CD4-positive, alpha-beta T cell (primary cell): Measurements from ENCODE around the gene ABHD14A. TPM values are rescaled to one million over a fixed set of nuclear protein-coding genes. Genes with fewer than 3 reads are reported as not detected.

ENCODE experiments used
- ATAC-seq: fragments of 200-7000 bp; cut with Tn5 transposase; one replicate; pipeline ENCODE4 v1.10.0; 2022; ENCODE audit warnings: mild to moderate bottlenecking; ENCODE audit not compliant: poor library complexity
- CTCF ChIA-PET: fragments of 350-600 bp; sonication (Branson Sonifier 250); formaldehyde crosslinking; loops from one replicate; lab custom pipeline; 2021; ENCODE audit warnings: antibody characterized with exemption, inconsistent platforms; lab: Charles Lee
- POLR2A ChIA-PET: fragments of 350-600 bp; sonication (Branson Sonifier 250); formaldehyde crosslinking; loops from one replicate; lab custom pipeline; 2021; ENCODE audit warnings: antibody characterized with exemption, inconsistent platforms; lab: Charles Lee
- DNase-seq, 14 experiments: peaks; one replicate each; pipeline ENCODE4 v3.0.0-alpha.2; 2013 to 2020; ENCODE audit warnings: mixed read lengths in 2 of 14
- H3K27ac ChIP-seq, 2 donors: one replicate each; pipeline versions ENCODE4 v1.5.1 to v1.7.0; 2013; ENCODE audit warnings: low read length in 2 of 2, low read depth in 1 of 2, mild to moderate bottlenecking in 1 of 2
- H3K27me3 ChIP-seq, 2 experiments: 1 replicate in 1 of 2; 2 replicates in 1 of 2; pipeline versions ENCODE4 v1.6.1 to v1.7.0; 2013; ENCODE audit warnings: low read length in 2 of 2, control low read depth in 1 of 2, mild to moderate bottlenecking in 1 of 2, moderate library complexity in 1 of 2; ENCODE audit not compliant: insufficient read depth in 2 of 2, control insufficient read depth in 1 of 2
- H3K36me3 ChIP-seq: one replicate; pipeline ENCODE4 v1.6.1; 2013; ENCODE audit warnings: low read length, control low read depth; ENCODE audit not compliant: insufficient read depth
- H3K4me1 ChIP-seq: one replicate; pipeline ENCODE4 v1.6.1; 2013; ENCODE audit warnings: low read length, control low read depth; ENCODE audit not compliant: insufficient read depth
- H3K4me3 ChIP-seq: one replicate; pipeline ENCODE4 v1.5.1; 2013; ENCODE audit warnings: mild to moderate bottlenecking, low read length, moderate library complexity
- H3K9me3 ChIP-seq, 2 experiments: 1 replicate in 1 of 2; 2 replicates in 1 of 2; pipeline versions ENCODE4 v1.6.1 to v1.7.0; 2013; ENCODE audit warnings: low read length in 2 of 2, mild to moderate bottlenecking in 2 of 2, control low read depth in 1 of 2, moderate library complexity in 1 of 2; ENCODE audit not compliant: control insufficient read depth in 1 of 2, insufficient read depth in 1 of 2
- H3K27ac Mint-ChIP-seq: one replicate; pipeline ENCODE4 v1.8.0; 2020; ENCODE audit warnings: mixed read lengths
- H3K27me3 Mint-ChIP-seq: one replicate; pipeline ENCODE4 v1.8.0; 2021; ENCODE audit warnings: mixed read lengths
- H3K36me3 Mint-ChIP-seq: one replicate; pipeline ENCODE4 v1.8.0; 2021; ENCODE audit warnings: low read depth, mixed read lengths
- H3K4me1 Mint-ChIP-seq: one replicate; pipeline ENCODE4 v1.8.0; 2021; ENCODE audit warnings: low read depth, mixed read lengths
- H3K4me3 Mint-ChIP-seq: one replicate; pipeline ENCODE4 v1.8.0; 2020; ENCODE audit warnings: mild to moderate bottlenecking, mixed read lengths
- H3K9me3 Mint-ChIP-seq: one replicate; pipeline ENCODE4 v1.8.0; 2020; ENCODE audit warnings: mixed read lengths
- intact Hi-C, 2 experiments: fragments of 100-400 bp; cut with DNase I in 1 of 2; cut with micrococcal nuclease in 1 of 2; formaldehyde crosslinking; loops; one replicate each; pipeline versions ENCODE4 v1.15.1 to v1.9.0; 2023 to 2025; cut with DNase I, micrococcal nuclease
- total RNA-seq, 174 experiments: library from RNA in 2 of 174; stranded (reverse) in 2 of 174; gene quantifications; one replicate each; pipeline ENCODE4 v1.2.3 and lab custom pipeline; 2021 to 2026
- TF ChIP-seq, protein P1 (sequence below): fragments of 200-600 bp; IDR thresholded peaks from one replicate; pipeline ENCODE4 v1.8.0; 2022; ENCODE audit warnings: antibody characterized with exemption, mild to moderate bottlenecking

Gene ABHD14A
- total RNA-seq, 2 experiments from 2014 or later, result 9.5 to 10.6 TPM

DNA sequence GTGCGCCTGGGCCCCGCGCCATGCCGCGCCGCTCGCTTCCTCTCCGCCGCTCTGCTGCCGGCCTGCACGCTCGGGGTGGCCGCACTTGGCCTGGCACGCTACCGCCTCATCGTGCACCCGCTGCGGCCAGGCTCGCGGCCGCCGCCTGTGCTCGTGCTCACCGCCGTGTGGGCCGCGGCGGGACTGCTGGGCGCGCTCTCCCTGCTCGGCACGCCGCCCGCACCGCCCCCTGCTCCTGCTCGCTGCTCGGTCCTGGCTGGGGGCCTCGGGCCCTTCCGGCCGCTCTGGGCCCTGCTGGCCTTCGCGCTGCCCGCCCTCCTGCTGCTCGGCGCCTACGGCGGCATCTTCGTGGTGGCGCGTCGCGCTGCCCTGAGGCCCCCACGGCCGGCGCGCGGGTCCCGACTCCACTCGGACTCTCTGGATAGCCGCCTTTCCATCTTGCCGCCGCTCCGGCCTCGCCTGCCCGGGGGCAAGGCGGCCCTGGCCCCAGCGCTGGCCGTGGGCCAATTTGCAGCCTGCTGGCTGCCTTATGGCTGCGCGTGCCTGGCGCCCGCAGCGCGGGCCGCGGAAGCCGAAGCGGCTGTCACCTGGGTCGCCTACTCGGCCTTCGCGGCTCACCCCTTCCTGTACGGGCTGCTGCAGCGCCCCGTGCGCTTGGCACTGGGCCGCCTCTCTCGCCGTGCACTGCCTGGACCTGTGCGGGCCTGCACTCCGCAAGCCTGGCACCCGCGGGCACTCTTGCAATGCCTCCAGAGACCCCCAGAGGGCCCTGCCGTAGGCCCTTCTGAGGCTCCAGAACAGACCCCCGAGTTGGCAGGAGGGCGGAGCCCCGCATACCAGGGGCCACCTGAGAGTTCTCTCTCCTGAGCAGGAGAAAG lies 18.7 kb upstream of the ABHD14A start:
- peaks cover 20% of the 10 kb centered on the region for H3K4me1 ChIP-seq
- POLR2A ChIA-PET, result no interaction called here
- Mint-ChIP-seq H3K4me1 (peaks cover 6% of the 10 kb centered on the region), H3K9me3 (no peaks in the 10 kb centered on the region), H3K4me3 (peak overlapping the region; percentile 51), H3K27ac (no peak overlapping the region), H3K27me3 (peaks cover 33% of the 10 kb centered on the region), H3K36me3 (peaks cover 4% of the 10 kb centered on the region)
- CTCF ChIA-PET, result interaction anchor here (2.2 kb wide), 1 partner anchor 18 kb away, joined by 5 read pairs; the partner anchor contains the start of gene ABHD14B
- TF ChIP-seq, protein P1, sequence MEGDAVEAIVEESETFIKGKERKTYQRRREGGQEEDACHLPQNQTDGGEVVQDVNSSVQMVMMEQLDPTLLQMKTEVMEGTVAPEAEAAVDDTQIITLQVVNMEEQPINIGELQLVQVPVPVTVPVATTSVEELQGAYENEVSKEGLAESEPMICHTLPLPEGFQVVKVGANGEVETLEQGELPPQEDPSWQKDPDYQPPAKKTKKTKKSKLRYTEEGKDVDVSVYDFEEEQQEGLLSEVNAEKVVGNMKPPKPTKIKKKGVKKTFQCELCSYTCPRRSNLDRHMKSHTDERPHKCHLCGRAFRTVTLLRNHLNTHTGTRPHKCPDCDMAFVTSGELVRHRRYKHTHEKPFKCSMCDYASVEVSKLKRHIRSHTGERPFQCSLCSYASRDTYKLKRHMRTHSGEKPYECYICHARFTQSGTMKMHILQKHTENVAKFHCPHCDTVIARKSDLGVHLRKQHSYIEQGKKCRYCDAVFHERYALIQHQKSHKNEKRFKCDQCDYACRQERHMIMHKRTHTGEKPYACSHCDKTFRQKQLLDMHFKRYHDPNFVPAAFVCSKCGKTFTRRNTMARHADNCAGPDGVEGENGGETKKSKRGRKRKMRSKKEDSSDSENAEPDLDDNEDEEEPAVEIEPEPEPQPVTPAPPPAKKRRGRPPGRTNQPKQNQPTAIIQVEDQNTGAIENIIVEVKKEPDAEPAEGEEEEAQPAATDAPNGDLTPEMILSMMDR, result peak; percentile 50
- intact Hi-C loops, result no loop called here
- H3K27ac ChIP-seq, result no peak overlapping the region
- H3K9me3 ChIP-seq, result peaks cover 0 to 6% of the 10 kb centered on the region in 2 experiments
- peaks cover 2% of the 10 kb centered on the region for H3K36me3 ChIP-seq
- peak overlapping the region; percentile 26 for H3K4me3 ChIP-seq
- peaks cover 19 to 28% of the 10 kb centered on the region in 2 experiments for H3K27me3 ChIP-seq
- ATAC-seq (peak; percentile 77), DNase-seq (peak in 8 of 14 experiments; percentile 15 to 66 (median 32))

DNA sequence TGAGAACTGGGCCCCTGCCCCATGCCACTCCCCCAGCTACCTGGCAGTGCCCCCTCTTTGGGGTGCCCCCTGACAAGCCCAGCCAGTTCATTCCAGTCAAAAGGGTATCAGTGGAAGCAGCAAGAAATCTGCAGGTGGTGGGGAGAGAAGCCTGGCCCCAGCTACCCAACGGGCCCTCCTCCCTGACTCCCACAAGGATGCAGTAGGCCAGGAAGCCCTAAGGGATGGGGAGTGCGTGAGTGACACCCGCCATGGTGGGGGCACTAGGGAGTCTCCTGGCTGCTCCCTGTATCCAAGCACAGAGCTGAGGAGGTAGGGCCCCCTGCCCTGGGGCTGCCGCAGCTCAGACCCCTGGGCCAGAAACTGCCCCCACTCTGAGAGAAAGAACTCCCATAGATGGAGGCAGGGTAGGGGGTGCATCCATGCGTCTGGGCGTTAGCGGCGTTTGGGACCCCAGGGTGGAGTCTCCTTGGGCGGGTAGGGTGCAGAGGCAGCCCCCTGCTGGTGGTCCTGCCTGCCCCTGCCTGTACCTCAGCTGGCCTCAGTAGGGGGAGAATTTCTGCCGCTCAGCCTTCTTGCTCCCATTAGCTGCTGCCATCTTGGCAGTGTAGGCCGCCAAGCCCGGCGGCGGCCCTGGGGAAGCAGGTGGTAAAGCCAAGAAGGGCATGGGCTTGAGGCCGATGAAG lies 17.2 kb upstream of the ABHD14A start:
- Mint-ChIP-seq H3K9me3 (no peaks in the 10 kb centered on the region), H3K27ac (no peak overlapping the region), H3K4me1 (peaks cover 6% of the 10 kb centered on the region), H3K27me3 (peaks cover 29% of the 10 kb centered on the region), H3K4me3 (no peak overlapping the region), H3K36me3 (peaks cover 4% of the 10 kb centered on the region)
- intact Hi-C loops, result no loop called here
- POLR2A ChIA-PET, result interaction anchor here (0.9 to 1.3 kb wide), 2 partner anchors 26 to 38 kb away, joined by 3 to 4 read pairs; partner anchors contain the start of genes ACY1 and RPL29
- CTCF ChIA-PET, result interaction anchor here (1.1 to 2.2 kb wide), 2 partner anchors 16 kb away, joined by 3 to 5 read pairs; partner anchors contain the start of genes ABHD14B and RRP9
- Histone ChIP-seq H3K9me3 (peaks cover 0 to 6% of the 10 kb centered on the region in 2 experiments), H3K36me3 (peaks cover 2% of the 10 kb centered on the region), H3K27me3 (peaks cover 19 to 28% of the 10 kb centered on the region in 2 experiments), H3K4me3 (no peak overlapping the region), H3K27ac (no peak overlapping the region), H3K4me1 (peaks cover 20% of the 10 kb centered on the region)
- ATAC-seq (no peak), DNase-seq (no peak)
- TF ChIP-seq, protein P1, result no peak

DNA sequence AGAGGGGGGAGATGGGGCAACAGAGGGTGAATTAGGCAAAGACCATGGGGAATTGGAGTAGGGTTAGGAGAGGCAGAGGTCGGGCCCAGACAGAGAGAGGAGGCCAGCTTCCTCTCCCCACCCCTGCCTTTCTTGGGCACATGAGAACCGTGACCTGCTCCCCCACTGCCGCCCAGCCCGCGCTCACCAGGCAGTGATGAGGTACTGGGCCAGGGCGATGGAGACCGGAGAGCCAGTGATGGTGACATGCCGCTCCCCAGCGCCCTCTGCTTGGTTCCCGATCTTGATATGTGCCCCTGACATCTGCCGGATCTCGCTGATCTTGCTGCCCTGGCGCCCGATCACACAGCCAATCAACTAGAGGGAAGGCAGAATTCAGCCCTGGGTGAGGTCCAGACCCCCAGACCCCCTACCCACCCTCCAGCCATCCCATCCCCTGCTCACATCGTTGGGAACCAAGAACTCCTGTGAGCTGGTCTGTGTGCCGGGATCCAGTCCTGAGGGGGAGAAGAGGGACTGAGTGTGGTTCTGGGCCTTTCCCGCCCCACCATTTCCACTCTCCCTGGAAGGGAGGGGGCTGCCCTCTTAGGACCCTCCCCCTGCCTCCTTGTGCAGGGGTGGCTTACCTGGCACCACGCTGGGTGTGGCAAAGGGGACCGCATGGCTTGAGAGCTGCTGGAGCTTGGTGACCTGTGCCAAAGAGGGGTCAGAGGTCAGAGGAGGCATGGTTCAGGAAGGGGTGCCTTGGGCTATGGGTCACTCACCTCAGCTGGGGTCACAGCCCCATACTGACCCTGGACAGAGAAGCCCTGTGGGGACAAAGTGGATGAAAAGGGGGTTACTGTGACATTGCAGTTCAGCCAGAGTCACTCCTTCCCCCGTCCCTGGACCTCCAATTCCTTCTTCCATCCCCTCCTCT lies 16.0 kb upstream of the ABHD14A start:
- Mint-ChIP-seq H3K36me3 (peaks cover 4% of the 10 kb centered on the region), H3K4me3 (no peak overlapping the region), H3K4me1 (peaks cover 5% of the 10 kb centered on the region), H3K27me3 (peaks cover 20% of the 10 kb centered on the region), H3K9me3 (no peaks in the 10 kb centered on the region), H3K27ac (no peak overlapping the region)
- no peak overlapping the region for H3K4me3 ChIP-seq
- intact Hi-C loops, result no loop called here
- DNase-seq, result no peak
- H3K36me3 ChIP-seq, result peaks cover 2% of the 10 kb centered on the region
- ChIA-PET CTCF (interaction anchor here (2.2 kb wide), 1 partner anchor 15 kb away, joined by 5 read pairs; the partner anchor contains the start of gene ABHD14B), POLR2A (no interaction called here)
- no peak for ATAC-seq
- peaks cover 16 to 26% of the 10 kb centered on the region in 2 experiments for H3K27me3 ChIP-seq
- peaks cover 0 to 6% of the 10 kb centered on the region in 2 experiments for H3K9me3 ChIP-seq
- TF ChIP-seq, protein P1, result no peak
- no peak overlapping the region for H3K27ac ChIP-seq
- peaks cover 20% of the 10 kb centered on the region for H3K4me1 ChIP-seq
